ENCODE data around the gene PPP1R2. TPM values are rescaled to one million over a fixed set of nuclear protein-coding genes. Genes with fewer than 3 reads are reported as not detected.

Gene PPP1R2
- total and polyA plus RNA-seq, 9 of the 15 experiments (the other 6 are each of a cell fraction or from before 2014, with no cell fraction given): 9.4 to 115 (median 40.3) TPM

- TF ChIP-seq, protein P1, sequence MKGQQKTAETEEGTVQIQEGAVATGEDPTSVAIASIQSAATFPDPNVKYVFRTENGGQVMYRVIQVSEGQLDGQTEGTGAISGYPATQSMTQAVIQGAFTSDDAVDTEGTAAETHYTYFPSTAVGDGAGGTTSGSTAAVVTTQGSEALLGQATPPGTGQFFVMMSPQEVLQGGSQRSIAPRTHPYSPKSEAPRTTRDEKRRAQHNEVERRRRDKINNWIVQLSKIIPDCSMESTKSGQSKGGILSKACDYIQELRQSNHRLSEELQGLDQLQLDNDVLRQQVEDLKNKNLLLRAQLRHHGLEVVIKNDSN (CRISPR knock-in tag; IDR thresholded peaks at IDR 0.05): peak; percentile 36; the same call in 1 of the 2 replicates
- TF ChIP-seq ARNT (IDR thresholded peaks at IDR 0.05): no peak
- TF ChIP-seq ZNF140 (CRISPR knock-in tag; IDR thresholded peaks at IDR 0.05): no peak
- TF ChIP-seq E2F6 (IDR thresholded peaks at IDR 0.05; ENCODE audit: borderline replicate concordance in 1 of 2, extremely low read depth in 1 of 2, insufficient read depth in 1 of 2, insufficient read length in 1 of 2, low read depth in 1 of 2, low read length in 1 of 2, poor library complexity in 1 of 2, severe bottlenecking in 1 of 2): peak in 1 of 2 experiments; percentile 40
- TF ChIP-seq CHD2 (IDR thresholded peaks at IDR 0.05; ENCODE audit: low read depth, low read length): no peak
- TF ChIP-seq ATF7 (IDR thresholded peaks at IDR 0.05): peak; percentile 40; the same call in 1 of the 2 replicates
- TF ChIP-seq POLR2B (IDR thresholded peaks at IDR 0.05; ENCODE audit: low read depth, partially characterized antibody): no peak
- no peak for TF ChIP-seq MBD1 (CRISPR knock-in tag; IDR thresholded peaks at IDR 0.05)
- no peak for TF ChIP-seq CTBP1 (IDR thresholded peaks at IDR 0.05; ENCODE audit: borderline replicate concordance)
- no peak for TF ChIP-seq ZNF263 (CRISPR knock-in tag; IDR thresholded peaks at IDR 0.05; ENCODE audit: borderline replicate concordance)
- TF ChIP-seq ETS2 (tag; IDR thresholded peaks at IDR 0.05; ENCODE audit: borderline replicate concordance, poor library complexity, severe bottlenecking): no peak
- TF ChIP-seq ZNF778 (CRISPR knock-in tag; IDR thresholded peaks at IDR 0.05): no peak
These were observed 22.6 kb upstream of the PPP1R2 start (continued) for GRCh38 chr3:195565716-195566115.

All from K562 (cell line).